Measurements from ENCODE around the gene DNAJC18. TPM values are rescaled to one million over a fixed set of nuclear protein-coding genes. Genes with fewer than 3 reads are reported as not detected.

DNAJC18 gene
- total and polyA plus RNA-seq, 2 of the 8 experiments (the other 6 are each of a cell fraction or from before 2014, with no cell fraction given) = 7.8 to 29.2 TPM

GRCh38 chr5:139459451-139459934, 20.2 kb upstream of the DNAJC18 start (continued):
- TF ChIP-seq CHD7 (IDR thresholded peaks at IDR 0.05; ENCODE audit: insufficient replicate concordance, low read length) = no peak
- TF ChIP-seq PHF8 (conservative IDR thresholded peaks at IDR 0.05; ENCODE audit: low read depth, low read length) = no peak
- no peak for TF ChIP-seq ATF3 (IDR thresholded peaks at IDR 0.05; ENCODE audit: insufficient read depth, low read depth, low read length)
- no peak for TF ChIP-seq CBX8 (IDR thresholded peaks at IDR 0.05; ENCODE audit: borderline replicate concordance, low read depth, low read length)
- no peak for TF ChIP-seq SP1 (IDR thresholded peaks at IDR 0.05; ENCODE audit: low read depth, low read length)
- no peak for TF ChIP-seq JUN (IDR thresholded peaks at IDR 0.05; ENCODE audit: low read depth, low read length)
- TF ChIP-seq E2F6 (IDR thresholded peaks at IDR 0.05) = no peak
- TF ChIP-seq KDM4A (IDR thresholded peaks at IDR 0.05; ENCODE audit: low read depth, low read length, severe bottlenecking) = no peak
- no peak for TF ChIP-seq USF2 (IDR thresholded peaks at IDR 0.05; ENCODE audit: low read length)
